ENCODE measurements around the gene SGCG.

GRCh38 chr13:23279321-23279720, 98.5 kb downstream of the SGCG start:
- TF ChIP-seq CREB5 (CRISPR knock-in tag; IDR thresholded peaks at IDR 0.05; ENCODE audit: low read depth) (no peak), RARB (CRISPR knock-in tag; IDR thresholded peaks at IDR 0.05) (no peak), ARNTL (CRISPR knock-in tag; IDR thresholded peaks at IDR 0.05; ENCODE audit: borderline replicate concordance, low read depth) (no peak), TOX (CRISPR knock-in tag; IDR thresholded peaks at IDR 0.05; ENCODE audit: borderline replicate concordance) (no peak), PATZ1 (CRISPR knock-in tag; IDR thresholded peaks at IDR 0.05; ENCODE audit: borderline replicate concordance) (no peak), OSR1 (CRISPR knock-in tag; IDR thresholded peaks at IDR 0.05) (no peak), ZFP30 (CRISPR knock-in tag; IDR thresholded peaks at IDR 0.05) (no peak), ESRRG (CRISPR knock-in tag; IDR thresholded peaks at IDR 0.05) (no peak), ZNF70 (CRISPR knock-in tag; IDR thresholded peaks at IDR 0.05) (no peak), ZNF8 (CRISPR knock-in tag; IDR thresholded peaks at IDR 0.05) (no peak)
